Sciatic nerve (tissue), 2 donors: ENCODE data around the gene PRRC2C. TPM values are rescaled to one million over a fixed set of nuclear protein-coding genes. Genes with fewer than 3 reads are reported as not detected.
"Not testable (repeated sequence)": the region's sequence is repeated elsewhere in the genome, so short reads cannot be mapped to it uniquely, and the experiment has no call there.

Experiments used
- ATAC-seq: fragments of 200-7000 bp; cut with Tn5 transposase; one replicate; pipeline ENCODE4 v1.9.1; 2020; ENCODE audit warnings: mild to moderate bottlenecking, moderate library complexity
- DNase-seq: peaks from one replicate; pipeline ENCODE4 v3.0.0-alpha.2; 2020; ENCODE audit warnings: low spot score
- intact Hi-C: fragments of 100-400 bp; cut with DNase I; formaldehyde crosslinking; loops from one replicate; pipeline ENCODE4 v1.14.2; 2022
- total RNA-seq: library from RNA; stranded (reverse); fragmentation: NEBNext Ultra II Directional; extraction: Animal tissue kit (Norgen Biotek cat#: 25700); gene quantifications from one replicate; pipeline ENCODE4 v1.2.1, GENCODE V29; 2021
- donor health status: DM: no; HTN: no; CAD: no.
- donor health status: DM: no; HTN: no; CAD: no.

The PRRC2C gene
- total RNA-seq, 1 donor from 2014 or later: 182 TPM

DNA sequence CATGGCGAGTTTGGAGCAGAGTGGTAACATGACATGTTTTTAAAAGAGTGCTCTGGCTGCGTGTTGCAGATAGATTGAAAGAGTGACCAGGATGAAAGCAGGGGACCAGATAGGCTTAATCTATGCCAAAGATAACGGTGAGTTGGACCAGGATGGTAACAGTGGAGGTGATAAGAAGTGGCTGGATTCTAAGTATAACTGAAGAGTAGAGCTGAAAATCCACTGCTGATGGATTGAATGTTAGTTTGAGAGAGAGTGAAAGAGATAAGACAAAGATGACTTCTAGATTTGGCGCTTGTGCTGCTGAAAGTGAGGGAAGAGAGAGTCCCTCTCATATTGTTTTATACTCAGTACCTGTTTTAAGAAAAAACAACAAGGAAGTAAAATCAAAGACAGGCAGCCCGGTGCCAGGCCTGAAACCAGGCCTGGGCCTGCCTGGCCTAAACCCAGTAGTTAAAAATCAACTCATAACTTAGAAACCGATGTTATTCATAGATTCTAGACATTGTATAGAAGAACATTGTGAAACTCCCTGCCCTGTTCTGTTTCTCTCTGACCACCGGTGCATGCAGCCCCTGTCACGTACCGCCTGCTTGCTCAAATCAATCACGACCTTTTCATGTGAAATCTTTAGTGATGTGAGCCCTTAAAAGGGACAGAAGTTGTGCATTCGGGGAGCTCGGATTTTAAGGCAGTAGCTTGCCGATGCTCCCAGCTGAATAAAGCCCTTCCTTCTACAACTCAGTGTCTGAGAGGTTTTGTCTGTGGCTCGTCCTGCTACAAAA, 130.0 kb downstream of the PRRC2C start:
- intact Hi-C loops, ATAC-seq, DNase-seq: not testable (repeated sequence)

DNA sequence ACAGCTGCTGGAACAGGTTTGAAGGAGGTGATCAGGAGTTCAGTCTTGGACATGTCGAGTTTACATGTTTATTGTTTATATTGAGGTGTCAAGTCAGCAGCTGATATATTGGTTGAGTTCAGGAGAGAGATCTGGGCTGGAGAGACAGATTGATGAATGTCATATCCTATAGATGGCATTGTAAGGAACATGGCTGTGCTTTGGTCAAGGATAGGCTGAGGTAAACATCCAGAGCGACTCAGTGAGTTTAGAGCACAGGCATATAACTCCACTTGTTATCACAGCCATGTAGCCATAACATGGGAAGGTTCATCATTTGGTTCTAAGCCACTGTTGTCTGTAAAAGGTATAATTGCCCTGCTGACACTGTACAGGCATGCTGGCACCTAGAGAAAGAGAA, 131.3 kb downstream of the PRRC2C start:
- DNase-seq: no peak
- intact Hi-C loops: no loop called here
- ATAC-seq: no peak

DNA sequence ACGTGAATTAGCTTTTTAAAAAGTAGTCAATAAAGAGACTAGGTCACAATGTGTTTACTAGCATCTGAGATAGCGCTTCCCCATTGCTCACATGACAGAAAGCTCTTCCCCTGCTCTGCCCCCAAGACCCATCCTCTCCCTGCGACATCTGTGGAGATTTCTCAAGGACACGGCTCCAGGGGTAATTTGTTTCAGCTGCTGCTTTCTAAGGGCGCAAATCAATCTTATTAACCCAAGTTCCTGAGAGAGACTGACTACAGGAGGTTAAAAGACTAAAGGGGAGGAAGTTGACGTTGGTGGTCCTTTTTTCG, 136.8 kb downstream of the PRRC2C start, which contains the start of gene MYOCOS:
Gene MYOCOS, plus strand, starts transcription at position 92 of the 311 bp plus-strand sequence. CDS start 1,641 bp downstream, outside the sequence.
- no peak for DNase-seq
- no peak for ATAC-seq
- intact Hi-C loops: no loop called here

DNA sequence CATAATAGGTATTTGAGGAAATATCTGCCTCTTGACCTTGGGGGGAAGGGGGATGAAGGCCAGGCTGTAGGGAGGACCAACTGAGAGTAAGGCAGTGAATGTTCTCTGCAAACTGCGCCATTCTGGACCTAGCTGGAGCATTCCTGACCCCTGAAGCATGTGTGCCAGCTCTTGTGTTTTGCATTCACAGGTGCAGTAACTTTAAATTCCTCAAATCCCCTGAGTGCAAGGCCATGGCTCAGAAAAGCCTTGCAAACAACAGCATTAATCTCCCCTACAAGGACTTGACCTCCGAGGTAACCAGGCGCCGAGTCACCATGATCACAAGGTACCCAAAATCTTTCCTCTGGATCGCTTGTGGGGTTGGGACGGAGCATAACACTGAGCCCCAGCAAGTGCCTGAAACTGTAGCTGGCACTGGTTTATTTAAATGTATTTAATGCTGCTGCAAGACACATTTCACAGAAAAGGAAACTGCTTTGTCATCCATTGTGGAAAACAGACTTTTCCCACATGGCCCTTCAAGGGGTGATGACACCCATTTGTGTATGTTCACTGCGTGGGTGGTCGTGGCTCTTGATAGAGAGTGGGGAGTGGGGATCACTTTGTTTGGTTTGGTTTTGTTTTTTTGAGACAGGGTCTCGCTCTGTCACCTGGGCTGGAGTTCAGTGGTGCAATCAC, 138.5 kb downstream of the PRRC2C start:
- intact Hi-C loops: no loop called here
- ATAC-seq (no peak), DNase-seq (no peak)

DNA sequence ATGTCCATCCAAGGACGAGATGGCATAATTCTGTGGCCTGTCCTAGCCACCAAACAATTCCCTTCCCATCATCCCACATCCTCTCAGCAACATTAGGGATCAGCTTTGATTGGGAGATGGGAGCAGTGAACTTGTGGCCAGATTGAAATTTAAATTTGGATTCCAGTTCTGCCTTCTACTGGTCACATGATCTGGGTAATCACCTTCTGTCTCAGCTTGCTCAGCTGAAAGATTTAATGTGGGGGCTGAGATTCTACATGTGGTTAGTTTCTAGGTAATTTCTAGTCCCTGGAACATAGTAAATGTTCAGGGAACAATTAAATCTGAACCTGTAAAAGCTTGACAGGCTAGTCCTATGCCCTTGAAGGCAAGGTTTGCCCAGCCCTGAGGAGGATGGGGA, 139.9 kb downstream of the PRRC2C start:
- intact Hi-C loops: no loop called here
- no peak for ATAC-seq
- no peak for DNase-seq

DNA sequence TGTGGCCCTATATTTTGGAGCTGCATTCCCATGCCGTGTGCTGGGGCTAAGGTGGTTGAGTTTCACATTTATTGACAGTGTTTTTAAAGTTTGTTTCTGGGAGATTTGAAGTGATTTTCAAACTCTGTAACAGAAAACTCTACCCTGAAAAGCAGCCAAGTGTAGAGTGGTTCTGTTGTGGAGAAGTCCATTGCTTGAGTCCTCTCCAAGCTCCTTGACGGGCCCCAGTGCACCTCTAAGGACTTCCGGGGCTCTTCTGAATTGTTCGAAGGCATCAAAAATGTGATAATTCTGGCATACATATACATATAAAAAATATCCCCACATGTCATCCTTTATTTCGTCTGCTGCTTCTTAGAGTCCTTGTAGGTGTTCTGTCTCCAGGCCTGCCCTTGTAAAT, 141.7 kb downstream of the PRRC2C start:
- no peak for ATAC-seq
- DNase-seq: no peak
- intact Hi-C loops: no loop called here

DNA sequence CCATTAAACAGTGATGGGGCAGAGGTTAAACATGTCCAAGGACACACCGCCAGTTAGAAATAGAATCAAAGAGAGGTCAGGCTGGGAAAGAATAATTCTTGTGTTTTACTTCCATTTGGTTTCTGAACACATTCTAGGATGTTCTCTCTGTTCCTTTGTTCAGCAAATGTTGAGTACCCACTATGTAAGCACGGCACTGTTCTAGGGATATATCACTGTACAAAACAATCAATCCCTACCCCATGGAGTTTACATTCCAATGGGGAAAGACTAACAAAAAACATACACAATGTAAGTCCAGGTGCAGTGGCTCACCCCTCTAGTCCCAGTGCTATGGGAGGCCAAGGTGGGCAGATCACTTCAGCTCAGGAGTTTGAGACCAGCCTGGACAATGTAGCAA, 142.9 kb downstream of the PRRC2C start:
- ATAC-seq (no peak), DNase-seq (no peak)
- intact Hi-C loops: no loop called here

DNA sequence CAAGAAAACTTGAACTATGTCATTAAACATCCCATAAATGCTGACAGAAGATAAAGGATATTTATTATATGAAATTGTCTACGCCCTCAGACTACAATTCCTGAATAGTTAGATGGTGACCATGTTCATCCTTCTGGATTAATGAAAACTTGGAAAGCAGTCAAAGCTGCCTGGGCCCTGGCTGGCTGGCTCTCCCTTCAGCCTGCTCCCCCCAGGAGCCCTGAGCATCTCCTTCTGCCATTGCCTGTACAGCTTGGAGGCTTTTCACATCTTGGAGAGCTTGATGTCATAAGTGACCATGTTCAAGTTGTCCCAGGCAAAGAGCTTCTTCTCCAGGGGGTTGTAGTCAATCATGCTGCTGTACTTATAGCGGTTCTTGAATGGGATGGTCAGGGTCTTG, 150.3 kb downstream of the PRRC2C start:
- DNase-seq: no peak
- ATAC-seq: no peak
- intact Hi-C loops: no loop called here

DNA sequence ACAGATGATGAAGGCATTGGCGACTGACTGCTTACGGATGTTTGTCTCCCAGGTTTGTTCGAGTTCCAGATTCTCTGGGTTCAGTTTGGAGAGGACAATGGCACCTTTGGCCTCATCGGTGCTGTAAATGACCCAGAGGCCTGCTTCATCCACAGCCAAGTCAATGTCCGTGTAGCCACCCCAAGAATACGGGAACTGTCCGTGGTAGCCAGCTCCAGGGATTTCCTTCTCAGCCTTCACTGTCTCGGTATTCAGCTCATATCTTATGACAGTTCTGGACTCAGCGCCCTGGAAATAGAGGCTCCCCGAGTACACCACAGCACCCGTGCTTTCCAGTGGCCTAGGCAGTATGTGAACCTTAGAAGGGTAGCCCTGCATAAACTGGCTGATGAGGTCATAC, 150.8 kb downstream of the PRRC2C start:
- intact Hi-C loops: no loop called here
- ATAC-seq (no peak), DNase-seq (no peak)

DNA sequence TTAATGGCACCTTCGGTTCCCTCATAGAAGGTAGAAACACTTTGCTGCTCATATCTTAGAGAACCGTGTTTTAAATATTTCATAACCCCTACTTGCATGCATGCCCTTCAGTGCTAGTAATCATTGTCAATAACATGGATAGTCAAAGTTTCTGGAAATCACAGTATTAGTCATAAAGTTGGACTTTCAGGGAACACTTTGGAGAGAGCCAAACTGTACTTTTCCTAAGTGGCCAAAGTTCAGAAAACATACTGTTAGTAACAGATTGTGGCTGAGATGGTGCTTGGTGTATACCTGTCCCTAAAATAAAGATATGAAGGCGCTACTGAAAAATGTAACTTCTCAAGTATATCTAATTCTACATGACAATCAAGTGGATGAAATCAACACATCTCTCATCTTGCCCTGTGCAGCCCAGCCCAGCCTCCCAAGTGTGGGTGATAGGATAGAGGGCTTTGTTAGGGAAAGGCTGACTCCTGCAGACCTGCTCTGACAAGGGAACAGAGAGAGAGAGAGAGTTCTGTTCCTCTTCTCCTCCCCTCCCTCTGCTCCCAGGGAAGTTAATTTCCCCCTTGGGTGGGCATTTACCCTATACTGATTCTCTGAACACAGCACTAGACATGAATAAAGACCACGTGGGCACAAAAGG, 152.7 kb downstream of the PRRC2C start:
- no peak for ATAC-seq
- intact Hi-C loops: no loop called here

DNA sequence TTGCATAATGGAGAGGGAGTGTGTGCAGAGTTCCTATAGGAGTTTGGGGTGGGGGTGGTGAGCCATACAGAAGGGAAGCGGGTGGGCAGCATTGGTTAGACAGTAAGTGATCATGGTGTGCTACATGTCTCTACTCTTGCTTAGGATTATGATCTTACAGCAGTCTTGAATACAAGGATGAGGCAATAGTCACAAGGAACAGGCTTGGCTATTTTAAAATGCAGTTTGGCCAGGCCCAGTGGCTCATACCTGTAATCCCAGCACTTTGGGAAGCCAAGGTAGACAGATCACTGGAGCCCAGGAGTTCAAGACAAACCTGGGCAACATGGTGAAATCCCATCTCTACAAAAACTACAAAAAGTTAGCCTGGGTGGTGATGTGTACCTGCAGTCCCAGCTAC, 154.9 kb downstream of the PRRC2C start:
- ATAC-seq (no peak), DNase-seq (no peak)
- intact Hi-C loops: loop anchor here (10.0 kb wide), 1 partner anchor 75 kb away; no protein-coding TSS in a partner anchor

More for the DNA sequence above, 152.7 kb downstream of the PRRC2C start:
- no peak for DNase-seq

DNA sequence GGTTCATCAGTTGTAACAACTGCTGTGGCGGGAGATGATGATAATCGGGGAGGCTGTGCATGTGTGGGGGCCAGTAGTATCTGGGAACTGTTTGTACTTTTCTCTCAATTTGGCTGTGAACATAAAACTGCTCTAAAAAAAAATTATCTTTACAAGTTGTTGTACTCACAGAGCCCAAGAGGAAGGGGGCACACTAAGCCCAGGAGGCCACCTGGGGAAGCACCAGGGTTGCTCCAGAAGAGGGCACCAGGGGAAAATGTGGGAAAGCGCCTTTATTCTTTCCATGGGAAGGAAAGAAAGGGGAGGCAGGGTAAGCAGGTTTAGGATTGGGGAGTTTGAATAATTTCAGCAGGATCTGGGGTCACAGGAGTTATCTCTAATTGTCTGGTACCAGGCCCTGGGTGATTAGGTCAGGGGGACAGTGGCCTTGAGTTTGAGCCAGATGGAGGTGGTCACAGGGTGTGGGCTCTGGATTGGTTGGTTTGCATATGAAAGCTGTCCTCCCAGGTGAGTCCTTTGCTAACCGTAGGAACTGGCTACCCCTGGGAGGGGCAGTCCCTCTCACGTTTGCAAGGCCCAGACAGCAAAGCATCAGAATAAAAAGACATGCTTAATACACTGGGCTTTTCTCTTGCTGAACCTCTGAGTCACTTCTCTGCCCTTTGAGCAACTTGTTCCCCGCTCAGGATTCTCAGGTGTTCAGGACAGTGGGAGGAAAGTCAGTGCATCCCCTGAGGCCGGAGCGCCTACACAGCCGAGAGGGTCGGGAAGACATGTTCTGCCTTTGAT, 155.9 kb downstream of the PRRC2C start:
- DNase-seq (no peak), ATAC-seq (no peak)
- intact Hi-C loops: loop anchor here (10.0 kb wide), 1 partner anchor 74 kb away; no protein-coding TSS in a partner anchor

DNA sequence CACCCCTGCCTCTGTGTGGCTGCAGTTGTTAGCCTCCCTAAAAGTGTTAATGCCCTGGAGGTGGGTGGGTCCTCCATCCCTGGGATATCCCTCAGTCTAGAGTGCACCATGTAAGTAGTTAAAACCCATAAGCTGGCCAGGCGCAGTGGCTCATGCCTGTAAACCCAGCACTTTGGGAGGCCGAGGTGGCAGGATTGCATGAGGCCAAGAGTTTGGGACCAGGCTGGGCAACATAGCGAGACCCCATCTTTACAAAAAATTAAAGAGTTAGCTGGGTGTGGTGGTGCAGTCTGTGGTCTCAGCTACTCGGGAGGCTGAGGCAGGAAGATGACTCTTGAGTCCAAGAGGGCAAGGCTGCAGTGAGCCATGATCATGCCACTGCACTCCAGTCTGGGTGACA, 156.9 kb downstream of the PRRC2C start:
- ATAC-seq (no peak), DNase-seq (no peak)
- intact Hi-C loops: loop anchor here (10.0 kb wide), 1 partner anchor 73 kb away; no protein-coding TSS in a partner anchor

Other genes starting within 250 kb of the PRRC2C start
- 10.2 TPM for gene FMO1, start 237.0 kb upstream of the PRRC2C start, total RNA-seq
- 4.9 TPM for gene FMO4, start 171.3 kb upstream of the PRRC2C start, total RNA-seq
- gene MYOCOS, start 136.7 kb downstream of the PRRC2C start, total RNA-seq: not detected
- 117 TPM for gene MYOC, start 167.2 kb downstream of the PRRC2C start, total RNA-seq